CD4-positive, alpha-beta T cell (primary cell): Measurements from ENCODE around the gene RSRP1. TPM values are rescaled to one million over a fixed set of nuclear protein-coding genes. Genes with fewer than 3 reads are reported as not detected.

Experiments used
- ATAC-seq: fragments of 200-7000 bp; cut with Tn5 transposase; one replicate; pipeline ENCODE4 v1.10.0; 2022; ENCODE audit warnings: mild to moderate bottlenecking; ENCODE audit not compliant: poor library complexity
- CTCF ChIA-PET: fragments of 350-600 bp; sonication (Branson Sonifier 250); formaldehyde crosslinking; loops from one replicate; lab custom pipeline; 2021; ENCODE audit warnings: antibody characterized with exemption, inconsistent platforms; lab: Charles Lee
- POLR2A ChIA-PET: fragments of 350-600 bp; sonication (Branson Sonifier 250); formaldehyde crosslinking; loops from one replicate; lab custom pipeline; 2021; ENCODE audit warnings: antibody characterized with exemption, inconsistent platforms; lab: Charles Lee
- DNase-seq, 14 experiments: peaks; one replicate each; pipeline ENCODE4 v3.0.0-alpha.2; 2013 to 2020; ENCODE audit warnings: mixed read lengths in 2 of 14
- H3K27ac ChIP-seq, 2 donors: one replicate each; pipeline versions ENCODE4 v1.5.1 to v1.7.0; 2013; ENCODE audit warnings: low read length in 2 of 2, low read depth in 1 of 2, mild to moderate bottlenecking in 1 of 2
- H3K27me3 ChIP-seq, 2 experiments: 1 replicate in 1 of 2; 2 replicates in 1 of 2; pipeline versions ENCODE4 v1.6.1 to v1.7.0; 2013; ENCODE audit warnings: low read length in 2 of 2, control low read depth in 1 of 2, mild to moderate bottlenecking in 1 of 2, moderate library complexity in 1 of 2; ENCODE audit not compliant: insufficient read depth in 2 of 2, control insufficient read depth in 1 of 2
- H3K36me3 ChIP-seq: one replicate; pipeline ENCODE4 v1.6.1; 2013; ENCODE audit warnings: low read length, control low read depth; ENCODE audit not compliant: insufficient read depth
- H3K4me1 ChIP-seq: one replicate; pipeline ENCODE4 v1.6.1; 2013; ENCODE audit warnings: low read length, control low read depth; ENCODE audit not compliant: insufficient read depth
- H3K4me3 ChIP-seq: one replicate; pipeline ENCODE4 v1.5.1; 2013; ENCODE audit warnings: mild to moderate bottlenecking, low read length, moderate library complexity
- H3K9me3 ChIP-seq, 2 experiments: 1 replicate in 1 of 2; 2 replicates in 1 of 2; pipeline versions ENCODE4 v1.6.1 to v1.7.0; 2013; ENCODE audit warnings: low read length in 2 of 2, mild to moderate bottlenecking in 2 of 2, control low read depth in 1 of 2, moderate library complexity in 1 of 2; ENCODE audit not compliant: control insufficient read depth in 1 of 2, insufficient read depth in 1 of 2
- H3K27ac Mint-ChIP-seq: one replicate; pipeline ENCODE4 v1.8.0; 2020; ENCODE audit warnings: mixed read lengths
- H3K27me3 Mint-ChIP-seq: one replicate; pipeline ENCODE4 v1.8.0; 2021; ENCODE audit warnings: mixed read lengths
- H3K36me3 Mint-ChIP-seq: one replicate; pipeline ENCODE4 v1.8.0; 2021; ENCODE audit warnings: low read depth, mixed read lengths
- H3K4me1 Mint-ChIP-seq: one replicate; pipeline ENCODE4 v1.8.0; 2021; ENCODE audit warnings: low read depth, mixed read lengths
- H3K4me3 Mint-ChIP-seq: one replicate; pipeline ENCODE4 v1.8.0; 2020; ENCODE audit warnings: mild to moderate bottlenecking, mixed read lengths
- H3K9me3 Mint-ChIP-seq: one replicate; pipeline ENCODE4 v1.8.0; 2020; ENCODE audit warnings: mixed read lengths
- intact Hi-C, 2 experiments: fragments of 100-400 bp; cut with DNase I in 1 of 2; cut with micrococcal nuclease in 1 of 2; formaldehyde crosslinking; loops; one replicate each; pipeline versions ENCODE4 v1.15.1 to v1.9.0; 2023 to 2025; cut with DNase I, micrococcal nuclease
- total RNA-seq, 174 experiments: library from RNA in 2 of 174; stranded (reverse) in 2 of 174; gene quantifications; one replicate each; pipeline ENCODE4 v1.2.3 and lab custom pipeline; 2021 to 2026
- TF ChIP-seq, protein P1 (sequence below): fragments of 200-600 bp; IDR thresholded peaks from one replicate; pipeline ENCODE4 v1.8.0; 2022; ENCODE audit warnings: antibody characterized with exemption, mild to moderate bottlenecking

Gene RSRP1
- total RNA-seq, 2 experiments from 2014 or later = 395 to 428 TPM

DNA sequence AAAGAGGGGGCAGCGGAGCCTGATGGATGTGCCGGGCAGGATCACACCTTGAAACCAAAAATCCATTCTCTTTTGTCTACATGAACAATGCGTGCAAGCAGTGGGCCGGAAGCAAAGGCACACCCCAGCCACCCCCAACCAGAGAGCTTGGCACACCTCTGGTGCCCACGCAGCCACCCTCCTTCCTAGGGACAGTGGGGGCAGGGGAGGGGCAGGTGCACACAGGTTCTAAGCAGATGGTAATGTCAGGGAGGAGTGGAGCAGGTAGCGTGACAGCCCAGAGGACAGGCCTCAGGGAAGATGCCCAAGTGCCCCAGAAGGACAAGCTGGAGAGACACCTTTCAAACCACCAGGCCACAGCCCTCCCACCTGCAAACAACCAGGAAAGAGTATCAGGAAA, 51.4 kb downstream of the RSRP1 start:
- Mint-ChIP-seq H3K27ac (no peak overlapping the region), H3K9me3 (no peaks in the 10 kb centered on the region), H3K36me3 (no peaks in the 10 kb centered on the region), H3K4me1 (peaks cover 18% of the 10 kb centered on the region), H3K27me3 (no peaks in the 10 kb centered on the region), H3K4me3 (no peak overlapping the region)
- DNase-seq (no peak), ATAC-seq (no peak)
- Histone ChIP-seq H3K4me1 (peaks cover 6% of the 10 kb centered on the region), H3K27me3 (peaks cover 0 to 2% of the 10 kb centered on the region in 2 experiments), H3K36me3 (no peaks in the 10 kb centered on the region), H3K27ac (no peak overlapping the region), H3K9me3 (no peaks in the 10 kb centered on the region), H3K4me3 (no peak overlapping the region)
- CTCF ChIA-PET = interaction anchor here (0.6 kb wide), 1 partner anchor 647 kb away, joined by 3 read pairs; no protein-coding TSS in a partner anchor
- POLR2A ChIA-PET = no interaction called here
- TF ChIP-seq, protein P1, sequence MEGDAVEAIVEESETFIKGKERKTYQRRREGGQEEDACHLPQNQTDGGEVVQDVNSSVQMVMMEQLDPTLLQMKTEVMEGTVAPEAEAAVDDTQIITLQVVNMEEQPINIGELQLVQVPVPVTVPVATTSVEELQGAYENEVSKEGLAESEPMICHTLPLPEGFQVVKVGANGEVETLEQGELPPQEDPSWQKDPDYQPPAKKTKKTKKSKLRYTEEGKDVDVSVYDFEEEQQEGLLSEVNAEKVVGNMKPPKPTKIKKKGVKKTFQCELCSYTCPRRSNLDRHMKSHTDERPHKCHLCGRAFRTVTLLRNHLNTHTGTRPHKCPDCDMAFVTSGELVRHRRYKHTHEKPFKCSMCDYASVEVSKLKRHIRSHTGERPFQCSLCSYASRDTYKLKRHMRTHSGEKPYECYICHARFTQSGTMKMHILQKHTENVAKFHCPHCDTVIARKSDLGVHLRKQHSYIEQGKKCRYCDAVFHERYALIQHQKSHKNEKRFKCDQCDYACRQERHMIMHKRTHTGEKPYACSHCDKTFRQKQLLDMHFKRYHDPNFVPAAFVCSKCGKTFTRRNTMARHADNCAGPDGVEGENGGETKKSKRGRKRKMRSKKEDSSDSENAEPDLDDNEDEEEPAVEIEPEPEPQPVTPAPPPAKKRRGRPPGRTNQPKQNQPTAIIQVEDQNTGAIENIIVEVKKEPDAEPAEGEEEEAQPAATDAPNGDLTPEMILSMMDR = no peak
- intact Hi-C loops = no loop called here

- peaks cover 18% of the 10 kb centered on the region for H3K4me1 Mint-ChIP-seq
- H3K36me3 ChIP-seq = no peaks in the 10 kb centered on the region
- TF ChIP-seq, protein P1 = no peak
- ChIA-PET CTCF (no interaction called here), POLR2A (interaction anchor here (0.6 kb wide), 1 partner anchor 266 kb away, joined by 3 read pairs; no protein-coding TSS in a partner anchor)
- H3K27ac Mint-ChIP-seq = no peak overlapping the region
- no peaks in the 10 kb centered on the region for H3K9me3 Mint-ChIP-seq
- intact Hi-C loops = no loop called here
- ATAC-seq (no peak), DNase-seq (no peak)
- no peaks in the 10 kb centered on the region for H3K36me3 Mint-ChIP-seq
- no peak overlapping the region for H3K4me3 ChIP-seq
- no peaks in the 10 kb centered on the region for H3K27me3 Mint-ChIP-seq
- no peaks in the 10 kb centered on the region for H3K9me3 ChIP-seq
- H3K27me3 ChIP-seq = peaks cover 0 to 2% of the 10 kb centered on the region in 2 experiments
- no peak overlapping the region for H3K27ac ChIP-seq
- peaks cover 6% of the 10 kb centered on the region for H3K4me1 ChIP-seq
- no peak overlapping the region for H3K4me3 Mint-ChIP-seq
Observed at GRCh38 chr1:25194572-25195020, 52.7 kb downstream of the RSRP1 start.

DNA sequence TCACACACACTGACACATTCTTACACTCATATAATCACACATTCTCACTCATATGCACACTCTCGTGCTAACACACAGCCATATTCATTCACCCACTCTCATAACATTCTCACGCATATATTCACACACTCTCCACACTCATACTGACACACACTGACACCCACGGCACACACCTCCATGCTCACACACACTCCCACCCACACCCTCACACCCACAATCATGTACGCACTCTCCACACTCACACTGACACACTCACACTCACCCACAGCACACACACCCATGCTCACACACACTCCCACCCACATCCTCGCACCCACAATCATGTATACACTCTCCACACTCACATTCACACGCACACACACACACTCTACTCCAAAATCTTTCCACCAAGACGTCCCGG, 53.2 kb downstream of the RSRP1 start:
- Mint-ChIP-seq H3K27me3 (no peaks in the 10 kb centered on the region), H3K27ac (no peak overlapping the region), H3K4me1 (peaks cover 18% of the 10 kb centered on the region), H3K9me3 (no peaks in the 10 kb centered on the region), H3K36me3 (no peaks in the 10 kb centered on the region), H3K4me3 (no peak overlapping the region)
- ChIA-PET POLR2A (interaction anchor here (0.6 kb wide), 1 partner anchor 266 kb away, joined by 3 read pairs; no protein-coding TSS in a partner anchor), CTCF (no interaction called here)
- H3K4me1 ChIP-seq = peaks cover 6% of the 10 kb centered on the region
- no peaks in the 10 kb centered on the region for H3K36me3 ChIP-seq
- intact Hi-C loops = no loop called here
- no peaks in the 10 kb centered on the region for H3K9me3 ChIP-seq
- TF ChIP-seq, protein P1 = no peak
- no peak overlapping the region for H3K27ac ChIP-seq
- H3K4me3 ChIP-seq = no peak overlapping the region
- peaks cover 0 to 2% of the 10 kb centered on the region in 2 experiments for H3K27me3 ChIP-seq
- no peak for DNase-seq
- no peak for ATAC-seq
